GM19239 (cell line): ENCODE data around the gene ADGRG6.

Source experiments
- DNase-seq: peaks from one replicate; pipeline ENCODE4 v3.0.0; 2011; ENCODE audit warnings: low spot score; ENCODE audit not compliant: insufficient read length
- FAIRE-seq: peaks from 2 replicates; lab custom pipeline; 2011; peaks lifted over from hg19 to GRCh38; lab: Jason Lieb, UNC

Gene ADGRG6

DNA sequence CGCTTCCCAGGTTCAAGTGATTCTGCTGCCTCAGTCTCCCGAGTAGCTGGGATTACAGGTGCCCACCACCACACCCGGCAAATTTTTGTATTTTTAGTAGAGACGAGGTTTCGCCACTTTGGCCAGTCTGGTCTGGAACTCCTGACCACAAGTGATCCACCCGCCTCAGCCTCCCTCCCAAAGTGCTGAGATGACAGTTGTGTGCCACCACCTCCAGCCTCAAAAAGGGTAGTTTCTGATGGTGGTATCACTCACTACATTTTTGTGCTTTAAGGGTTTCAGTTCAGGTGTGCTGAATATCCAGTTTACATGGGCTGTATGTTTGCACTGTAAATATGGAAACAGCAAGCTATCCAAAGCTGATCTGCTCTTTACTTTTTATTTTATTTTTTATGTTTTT lies 12.1 kb upstream of the ADGRG6 start:
- no peak for FAIRE-seq
- DNase-seq, result no peak

DNA sequence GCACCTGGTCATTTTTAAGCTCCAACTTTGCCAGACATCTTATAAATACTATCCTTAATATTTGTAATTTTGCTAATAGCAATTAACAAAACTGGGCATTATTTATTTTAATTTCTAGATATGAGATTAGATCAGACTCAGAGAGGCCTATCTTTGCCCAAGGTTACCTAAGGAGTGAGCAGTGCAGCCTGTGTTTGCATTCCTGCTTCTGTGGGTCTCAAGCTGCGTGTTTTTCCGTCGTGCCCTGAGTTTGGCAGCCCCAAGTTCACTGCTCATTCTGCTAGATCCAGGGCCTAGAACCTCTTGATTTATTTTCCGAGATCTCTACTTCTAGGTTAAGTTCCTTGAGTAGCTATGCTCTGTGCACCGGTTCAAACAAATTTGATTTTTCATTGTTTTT lies 11.0 kb upstream of the ADGRG6 start:
- no peak for FAIRE-seq

DNA sequence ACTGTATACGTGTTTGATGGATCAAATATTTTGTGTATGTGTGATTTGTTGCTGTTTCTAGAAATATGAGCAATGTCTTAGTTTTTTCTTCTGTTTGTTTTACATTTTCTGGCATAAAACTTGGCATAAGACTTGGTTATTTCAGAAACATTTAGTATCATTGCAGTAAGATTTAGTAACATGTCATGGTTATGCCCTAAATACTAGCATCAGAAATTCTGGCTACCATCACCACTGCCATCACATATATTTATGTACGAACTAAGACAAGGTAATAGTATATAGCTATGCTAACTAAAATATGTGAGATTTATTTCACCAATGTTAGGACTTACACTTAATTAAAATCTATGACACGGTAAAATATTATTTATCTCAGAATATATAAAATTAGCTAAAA lies 10.3 kb upstream of the ADGRG6 start:
- no peak for DNase-seq
- no peak for FAIRE-seq

More for the DNA sequence above, 11.0 kb upstream of the ADGRG6 start:
- no peak for DNase-seq

DNA sequence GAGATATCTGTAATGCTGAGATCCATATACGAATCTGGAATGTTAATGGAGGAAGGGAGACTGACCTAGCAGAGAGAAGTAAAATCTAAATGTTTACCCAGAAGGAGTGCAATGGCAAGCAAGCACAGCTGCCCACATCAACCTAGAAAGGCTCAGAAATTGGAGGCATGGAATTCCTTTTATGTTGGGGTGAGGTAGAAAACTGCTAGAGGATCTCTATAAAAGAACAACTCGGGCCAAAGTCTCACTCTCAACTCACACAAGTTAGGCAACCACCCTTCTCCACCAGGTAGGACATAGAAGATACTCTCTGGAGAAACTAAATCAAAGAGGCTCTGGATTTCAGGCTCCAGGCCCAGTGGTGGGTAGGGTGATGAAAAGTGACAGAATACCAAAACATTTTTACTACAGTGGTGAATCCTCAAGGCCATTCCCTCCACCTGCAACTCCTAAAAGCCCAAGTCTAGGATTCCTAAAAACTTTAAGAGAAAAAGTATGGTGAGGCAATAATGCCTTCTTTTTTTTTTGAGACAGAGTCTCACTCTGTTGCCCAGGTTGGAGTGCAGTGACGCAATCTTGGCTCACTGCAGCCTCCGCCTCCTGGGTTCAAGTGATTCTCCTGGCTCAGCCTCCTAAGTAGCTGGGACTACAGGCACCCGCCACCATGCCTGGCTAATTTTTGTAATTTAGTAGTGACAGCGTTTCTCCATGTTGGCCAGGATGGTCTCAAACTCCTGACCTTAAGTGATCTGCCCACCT lies 9.5 kb upstream of the ADGRG6 start:
- no peak for DNase-seq
- FAIRE-seq, result no peak

DNA sequence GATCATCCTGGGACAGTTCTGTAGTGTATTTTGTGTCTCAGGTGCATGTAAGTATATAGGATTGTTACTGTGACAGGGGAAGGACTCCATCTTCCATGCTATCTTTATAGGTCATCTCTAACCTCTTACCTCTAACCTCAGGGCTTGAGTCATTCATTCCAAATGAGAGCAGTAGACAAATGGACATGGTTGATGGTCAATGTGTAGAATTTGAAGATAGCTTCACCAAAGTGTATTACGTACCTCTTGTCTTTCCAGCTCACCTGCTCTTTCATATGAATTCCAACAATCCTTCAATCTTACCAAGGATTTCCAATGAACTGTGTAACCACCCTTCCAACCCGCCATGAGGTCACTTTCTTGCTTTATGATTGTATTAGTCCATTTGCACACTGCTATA lies 8.7 kb upstream of the ADGRG6 start:
- FAIRE-seq (no peak), DNase-seq (no peak)

DNA sequence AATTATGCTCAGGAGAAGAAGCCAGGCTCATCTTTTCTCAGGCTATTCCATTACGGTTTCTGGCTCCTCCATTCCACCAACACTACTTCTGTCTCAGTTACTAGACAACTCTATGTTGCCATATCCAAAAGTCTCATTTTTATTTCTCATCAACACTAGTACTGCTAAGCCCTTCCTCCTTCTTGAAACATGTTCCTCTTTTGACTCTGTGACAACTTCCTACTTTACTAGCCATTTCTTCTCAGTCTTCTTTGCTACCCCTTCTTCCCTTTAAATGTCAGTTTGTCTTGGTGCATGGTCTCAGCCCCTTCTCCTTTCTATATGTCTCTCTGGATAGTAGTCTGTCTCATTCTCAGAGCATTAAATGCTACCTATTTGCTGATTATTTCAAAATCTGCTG lies 7.1 kb upstream of the ADGRG6 start:
- DNase-seq, result no peak
- FAIRE-seq, result no peak

DNA sequence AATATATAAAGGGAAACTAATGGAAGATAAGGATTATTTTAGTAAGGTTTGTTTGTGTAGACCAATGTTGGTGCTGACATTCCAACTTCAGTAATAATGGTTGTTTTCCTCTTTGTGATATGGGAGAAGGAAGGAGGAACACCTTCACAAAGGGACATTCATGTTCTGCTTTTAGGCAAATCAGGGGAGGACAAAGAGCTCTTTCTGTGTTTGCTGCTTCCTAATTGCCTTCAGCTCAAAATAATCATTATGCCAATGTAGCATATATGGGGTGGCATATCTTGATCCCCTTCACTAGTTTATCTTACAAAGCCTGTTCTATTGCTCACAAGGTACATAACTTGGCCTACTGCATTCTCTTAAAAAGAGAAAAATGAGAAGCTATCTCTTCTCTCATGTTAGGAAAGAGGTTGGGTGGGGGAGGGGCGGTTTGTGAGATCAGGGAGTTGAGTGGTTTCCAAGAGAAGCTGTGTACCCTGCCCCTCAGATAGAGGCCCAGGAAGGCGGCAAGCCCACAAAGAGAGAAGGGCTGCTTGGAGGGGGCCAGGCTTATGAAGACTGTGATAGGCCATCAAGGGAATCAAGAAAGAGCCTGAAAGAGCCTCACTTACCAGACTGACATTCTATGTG lies 4.7 kb upstream of the ADGRG6 start:
- no peak for FAIRE-seq

DNA sequence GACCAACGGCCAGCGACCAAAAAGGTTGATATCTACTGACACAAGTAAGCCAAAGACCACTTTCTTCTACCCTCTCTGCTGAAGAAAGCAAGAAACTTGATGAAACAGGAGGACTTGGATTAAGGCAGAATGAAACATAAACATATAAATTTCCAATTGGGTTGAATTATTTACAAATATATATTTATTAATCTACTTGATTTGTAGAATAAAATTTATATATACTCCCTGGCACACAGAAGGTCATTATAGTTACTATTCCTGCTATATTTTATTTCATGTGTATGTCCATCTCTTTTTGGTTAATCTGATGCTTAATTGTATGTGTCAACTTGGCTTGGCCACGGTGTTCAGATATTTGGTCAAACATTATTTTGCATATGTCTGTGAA lies 4.2 kb upstream of the ADGRG6 start:
- DNase-seq, result no peak
- no peak for FAIRE-seq

More for the DNA sequence above, 4.7 kb upstream of the ADGRG6 start:
- DNase-seq, result no peak

DNA sequence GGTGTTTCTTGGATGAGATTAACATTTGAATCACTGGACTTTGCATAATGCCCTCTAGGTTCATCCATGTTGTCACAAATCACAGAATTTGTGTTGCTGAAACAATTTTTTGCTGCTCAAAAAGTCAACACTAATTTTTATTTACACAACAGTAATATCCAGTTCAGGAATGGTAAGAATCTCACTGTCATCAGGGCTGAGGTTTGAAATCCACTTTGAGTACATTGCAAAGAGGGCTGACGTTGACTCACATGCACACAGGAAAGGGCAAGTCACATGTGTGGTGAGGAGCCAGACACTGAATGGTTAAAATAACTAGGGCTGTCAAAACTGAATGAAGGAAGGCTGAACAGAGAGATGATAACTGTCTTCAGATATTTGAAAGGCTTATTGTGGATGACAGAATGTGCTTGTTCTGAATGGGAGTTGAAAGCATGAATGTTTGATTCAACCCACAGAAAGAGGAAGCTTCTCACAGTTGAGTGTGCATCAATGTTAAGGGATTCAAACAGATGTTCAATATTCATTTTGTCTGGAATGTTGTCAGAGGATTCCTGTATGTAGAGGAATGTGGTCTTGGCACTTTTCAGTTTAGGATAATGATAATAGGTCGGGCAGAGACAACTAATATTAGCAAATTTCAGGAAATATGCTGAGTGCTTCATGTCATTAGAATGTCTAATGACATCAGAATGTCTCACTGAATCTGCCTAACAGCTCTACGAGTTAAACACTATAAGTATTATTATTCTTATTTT lies 3.6 kb upstream of the ADGRG6 start:
- FAIRE-seq (no peak), DNase-seq (no peak)

DNA sequence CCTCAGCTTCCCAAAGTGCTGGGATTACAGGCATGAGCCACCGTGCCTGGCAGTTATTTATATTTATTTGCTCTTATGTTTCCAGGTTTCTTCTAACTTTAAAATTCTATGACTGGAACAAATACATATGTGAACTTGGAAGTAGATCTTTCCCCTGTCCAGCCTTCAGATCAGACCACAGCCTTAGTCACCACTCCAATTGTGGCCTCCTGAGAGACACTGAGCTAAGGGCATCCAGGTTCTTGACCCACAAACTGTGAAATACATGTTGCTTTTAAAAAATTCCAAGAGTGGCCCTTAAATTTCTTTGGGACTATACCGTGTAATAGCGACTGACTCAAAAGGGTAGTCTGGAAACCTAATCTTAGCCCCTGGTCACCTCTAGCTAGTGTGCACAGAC lies 1.5 kb upstream of the ADGRG6 start:
- FAIRE-seq (no peak), DNase-seq (no peak)

DNA sequence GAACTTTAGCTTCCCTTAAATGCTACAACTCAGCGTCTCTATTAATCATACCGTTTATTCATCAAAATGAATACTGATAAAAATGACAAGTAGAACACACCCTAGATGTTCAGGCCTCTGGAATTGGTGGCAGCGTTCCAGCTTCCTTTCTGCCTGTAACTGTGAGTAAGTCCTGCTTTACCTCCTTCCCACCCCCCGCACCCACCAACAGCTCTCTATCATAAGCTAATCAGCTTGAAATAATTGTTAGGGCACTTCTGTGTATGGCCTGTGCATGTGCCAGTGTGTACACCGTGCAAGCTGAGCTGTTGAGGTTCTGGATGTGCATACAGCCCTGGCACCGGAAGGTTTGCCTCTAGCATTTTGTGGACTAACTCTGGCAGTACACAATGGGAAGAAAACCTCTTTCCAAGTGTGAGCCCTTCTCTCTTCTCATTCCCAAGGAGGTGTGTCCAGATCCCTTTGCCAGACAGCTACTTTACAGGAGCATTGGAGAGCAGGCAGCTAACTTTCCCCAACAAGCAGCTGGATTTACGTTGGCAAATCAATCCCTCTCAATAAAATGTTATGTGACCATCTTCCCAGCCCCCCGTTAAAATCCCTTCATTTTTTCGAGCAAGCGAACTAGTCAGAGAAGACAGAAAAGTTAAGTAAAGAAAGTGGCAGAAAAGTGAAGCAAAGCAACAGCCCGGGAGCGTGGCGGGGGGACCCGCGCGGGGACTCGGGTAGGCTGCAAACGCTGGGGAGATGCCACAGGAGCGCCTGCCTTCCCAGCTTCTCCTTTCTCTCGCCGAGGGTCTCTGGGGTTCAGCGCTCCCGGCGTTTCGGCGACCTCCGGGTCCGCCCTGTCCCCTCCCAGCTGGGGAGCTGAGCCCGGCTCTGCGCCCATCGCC lies 803 bp upstream of the ADGRG6 start:
- no peak for DNase-seq
- no peak for FAIRE-seq

DNA sequence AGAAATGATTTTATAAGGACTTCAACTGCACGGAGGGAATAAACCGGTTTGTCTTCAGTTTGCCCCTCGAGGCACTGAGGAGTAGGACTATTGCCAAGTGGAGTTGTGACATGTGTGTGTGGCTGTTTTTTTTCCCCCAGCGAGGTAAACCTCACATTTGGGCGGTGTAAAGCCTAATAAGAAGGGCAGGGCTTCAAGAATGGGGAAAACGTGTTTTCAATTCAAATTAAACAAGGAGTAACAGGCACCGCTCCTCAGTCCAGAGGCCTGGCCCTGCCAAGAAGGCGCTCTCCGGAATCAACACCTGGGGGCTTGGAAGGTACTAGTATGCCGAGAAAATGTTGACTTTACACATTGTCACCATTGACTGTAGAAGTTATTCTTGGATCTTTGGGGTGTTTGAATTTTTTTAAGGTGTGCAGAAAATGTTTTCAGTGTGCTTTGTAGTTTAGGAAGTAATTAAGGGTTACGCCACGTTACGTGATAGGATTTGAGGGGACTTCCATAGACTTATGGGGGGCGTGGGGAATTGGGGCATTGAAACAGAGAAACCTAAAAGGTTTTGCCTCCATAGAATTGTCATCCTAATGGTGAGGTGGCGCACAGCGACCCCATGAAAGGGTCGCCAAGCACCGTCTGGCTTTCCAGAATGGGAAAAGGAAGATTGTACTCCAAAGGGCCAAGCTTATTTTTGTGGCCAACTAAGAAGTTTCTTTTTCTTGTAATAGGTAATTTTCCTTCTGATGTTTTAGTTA lies 791 bp downstream of the ADGRG6 start:
- DNase-seq (no peak), FAIRE-seq (no peak)

DNA sequence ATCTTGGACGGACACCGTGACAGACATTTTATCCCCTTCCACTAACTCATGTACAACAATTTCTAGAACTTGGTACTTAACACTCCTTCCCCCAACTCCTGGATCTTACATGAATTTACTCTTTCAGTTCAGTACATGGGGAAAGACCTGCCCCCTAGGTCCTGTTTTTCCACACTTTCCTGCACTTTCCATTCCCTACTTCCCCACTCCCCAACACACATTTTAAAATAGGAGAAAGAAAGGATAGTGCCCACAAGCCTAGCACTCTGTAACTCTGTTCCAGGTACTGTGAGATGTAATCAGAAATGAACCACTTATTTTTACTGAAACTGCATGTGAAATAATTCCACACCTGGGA lies 1.3 kb downstream of the ADGRG6 start:
- FAIRE-seq, result no peak
- DNase-seq, result no peak

DNA sequence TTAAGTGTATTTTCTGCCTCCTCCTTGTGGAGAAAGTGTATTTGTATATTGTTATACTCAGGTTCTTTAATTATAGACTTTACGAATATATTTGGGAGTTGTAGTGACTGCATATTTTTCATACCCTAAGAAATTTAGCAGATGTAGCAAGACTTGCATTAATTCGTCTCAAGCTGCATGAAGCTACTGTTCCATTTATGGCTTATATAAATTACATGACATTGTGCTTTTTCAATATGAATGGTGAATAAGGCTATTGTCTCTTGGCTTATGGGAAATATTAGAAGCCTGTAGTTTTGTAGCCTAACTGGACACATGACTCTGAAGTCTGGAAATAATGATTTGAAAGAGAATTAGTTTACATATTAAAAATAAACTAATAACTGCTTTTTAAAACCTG lies 2.4 kb downstream of the ADGRG6 start:
- DNase-seq (no peak), FAIRE-seq (no peak)

DNA sequence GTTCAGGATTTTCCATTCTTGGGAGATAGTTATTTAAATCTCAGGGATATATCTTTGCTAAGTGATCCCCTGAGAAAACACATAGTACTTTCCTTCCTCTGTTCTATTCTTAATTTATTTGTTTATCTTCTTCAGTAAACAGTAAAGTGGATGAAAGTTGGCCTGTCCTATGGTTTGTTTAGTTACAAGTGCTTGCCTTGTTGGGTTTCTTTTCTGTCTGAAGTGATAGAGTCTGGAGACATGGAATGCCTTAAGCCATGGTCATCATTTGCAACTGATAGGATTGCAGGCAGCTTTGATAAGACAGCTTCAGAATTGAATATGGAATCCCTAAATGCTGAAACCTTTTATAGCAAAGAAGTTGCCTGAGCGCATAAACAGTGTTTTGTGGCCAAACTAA lies 4.9 kb downstream of the ADGRG6 start:
- DNase-seq, result no peak
- no peak for FAIRE-seq

DNA sequence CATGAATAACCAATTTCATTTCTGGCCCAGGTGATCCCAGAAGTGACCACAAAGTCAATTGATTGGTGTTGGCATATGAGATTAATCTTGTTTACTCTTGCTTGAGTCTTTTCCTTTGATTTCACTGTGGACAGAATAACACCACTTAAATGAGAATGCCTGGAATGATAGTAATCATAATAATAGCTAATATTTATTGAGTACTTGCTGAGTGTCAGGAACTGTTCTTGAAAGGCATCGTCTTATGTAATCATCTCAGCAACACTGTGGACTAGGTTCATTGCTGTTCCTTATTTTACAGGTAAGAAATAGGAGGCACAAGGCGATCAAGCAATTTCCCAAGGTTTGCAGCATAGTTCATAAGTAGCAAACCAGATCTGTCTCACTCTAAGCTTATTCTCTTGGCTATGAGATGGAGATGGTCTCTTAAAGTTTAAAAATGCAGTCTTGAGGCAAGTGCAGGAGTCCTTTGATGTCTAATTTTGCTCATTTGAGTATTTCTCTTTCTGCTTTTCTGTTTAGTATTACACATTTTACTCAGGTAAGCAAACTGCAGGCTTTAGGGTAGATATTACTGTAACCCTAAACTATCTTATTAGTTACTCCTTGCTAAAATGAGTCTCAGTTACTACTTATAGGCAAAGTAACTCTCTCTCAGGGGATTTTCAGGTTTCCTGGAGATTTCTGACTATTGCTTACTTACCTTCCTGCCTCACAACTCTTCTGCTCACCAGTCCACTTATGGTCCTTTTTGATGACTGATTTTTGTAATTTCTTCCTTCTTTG lies 6.3 kb downstream of the ADGRG6 start:
- FAIRE-seq, result no peak
- DNase-seq, result no peak

DNA sequence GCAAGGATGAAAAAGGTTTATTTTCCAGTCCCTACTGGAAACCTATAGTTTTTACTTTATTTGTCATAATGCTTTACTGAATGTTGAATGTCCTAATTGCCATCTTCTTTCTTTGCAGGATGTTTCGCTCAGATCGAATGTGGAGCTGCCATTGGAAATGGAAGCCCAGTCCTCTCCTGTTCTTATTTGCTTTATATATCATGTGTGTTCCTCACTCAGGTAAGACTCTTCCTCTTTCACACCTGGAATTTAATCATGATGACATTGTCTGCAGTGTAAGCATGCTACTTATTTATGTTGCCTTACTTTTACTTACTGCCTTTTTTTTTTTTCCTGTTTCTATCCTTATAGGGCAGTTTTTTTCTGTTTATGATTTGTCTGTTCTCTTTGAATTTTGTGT lies 7.6 kb downstream of the ADGRG6 start:
- FAIRE-seq (no peak), DNase-seq (no peak)

DNA sequence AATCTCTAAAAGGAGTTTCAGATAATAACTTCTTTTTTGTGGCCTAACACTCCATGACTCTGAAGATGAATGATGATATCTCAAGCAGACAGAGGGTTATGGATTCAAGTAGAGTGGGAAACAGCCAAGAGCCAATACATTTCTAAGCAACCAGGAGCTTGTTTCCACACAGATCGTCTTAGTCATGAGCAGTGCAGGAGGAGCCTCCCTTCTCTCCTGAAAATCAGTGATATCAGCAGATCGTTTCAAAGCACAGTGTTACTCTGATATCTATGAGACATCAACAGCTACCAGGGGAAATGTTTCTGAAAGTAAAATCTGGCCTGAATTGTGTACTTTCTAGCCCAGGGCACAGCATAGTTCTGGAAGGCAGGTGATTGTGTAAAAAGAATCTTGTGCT lies 11.5 kb downstream of the ADGRG6 start:
- FAIRE-seq (no peak), DNase-seq (no peak)

DNA sequence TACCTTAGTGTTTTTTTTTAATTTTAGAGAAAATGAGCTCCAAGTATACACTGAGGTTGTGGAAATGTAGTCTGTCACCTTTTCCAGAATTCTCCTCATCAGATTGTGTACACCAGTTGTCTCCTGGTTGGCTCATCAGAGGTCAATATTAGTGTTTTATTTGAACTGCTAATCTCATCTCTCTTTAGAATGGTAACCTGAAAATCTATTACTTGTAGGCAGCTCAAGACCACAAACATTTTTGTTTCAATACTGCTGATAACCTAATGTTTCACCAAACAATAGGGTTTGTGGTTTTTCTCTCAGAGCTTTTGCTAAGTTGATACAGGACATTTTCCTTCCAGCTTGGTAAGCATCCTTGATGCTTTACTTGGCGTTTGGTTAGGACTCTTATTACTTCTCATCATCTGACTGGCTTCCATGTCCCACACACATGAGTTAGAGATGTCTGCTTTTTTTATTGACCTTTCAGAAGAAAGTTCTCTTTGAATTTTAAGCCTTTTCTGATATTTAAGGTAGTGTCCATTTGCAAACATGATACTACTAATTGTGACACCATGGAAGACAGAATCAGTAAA lies 15.1 kb downstream of the ADGRG6 start:
- DNase-seq, result no peak
- FAIRE-seq, result no peak
